NCI-H748 (cell line): ENCODE data around the gene ERG.

Experiments
- DNase-seq: peaks from one replicate; lab custom pipeline; 2025; ENCODE audit not compliant: unreplicated experiment; lab: John Stamatoyannopoulos, UW

The ERG gene

DNA sequence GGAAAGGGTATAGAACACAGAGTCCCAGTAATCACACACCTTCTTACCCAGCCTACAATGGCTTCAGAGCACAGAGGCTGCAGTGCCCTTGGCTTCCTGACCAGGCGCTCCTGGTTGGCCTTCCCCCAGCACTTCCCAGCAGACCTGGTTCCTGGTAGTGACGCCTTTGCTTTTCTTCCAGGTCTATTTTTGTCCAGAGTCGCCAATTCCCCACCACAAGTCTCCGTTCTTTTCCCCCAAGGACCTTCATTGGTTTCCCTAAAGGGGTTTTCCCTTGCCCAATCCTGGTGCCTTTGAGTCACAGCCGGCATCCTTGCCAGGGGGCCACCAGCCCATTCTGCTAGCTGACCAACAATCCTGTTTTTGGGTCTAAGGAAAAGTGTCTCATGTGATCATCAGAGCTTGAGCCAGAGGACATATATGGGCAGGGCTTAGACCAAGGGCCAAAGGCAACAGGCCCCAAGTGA is 156.7 kb downstream of the ERG start:
- no peak for DNase-seq

DNA sequence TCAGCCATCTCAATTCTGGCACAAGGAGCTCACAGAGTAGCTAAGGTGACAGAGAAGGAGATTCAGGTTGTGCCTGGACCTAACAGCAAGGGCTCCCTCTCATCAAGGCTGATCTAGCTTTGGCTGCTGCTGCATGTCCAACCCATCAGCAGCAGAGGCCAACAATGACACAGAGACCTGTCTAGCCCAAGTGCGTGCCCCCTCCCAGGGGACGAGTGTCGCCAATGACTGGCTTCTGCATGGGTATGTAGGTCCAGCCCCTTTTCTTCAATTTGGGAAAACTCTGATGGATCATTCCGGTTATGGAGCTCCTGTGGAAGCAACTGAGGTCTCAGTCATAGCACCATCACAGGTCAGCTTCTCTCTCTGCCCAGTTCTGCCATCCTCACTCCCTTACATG is 158.1 kb downstream of the ERG start:
- DNase-seq = no peak

DNA sequence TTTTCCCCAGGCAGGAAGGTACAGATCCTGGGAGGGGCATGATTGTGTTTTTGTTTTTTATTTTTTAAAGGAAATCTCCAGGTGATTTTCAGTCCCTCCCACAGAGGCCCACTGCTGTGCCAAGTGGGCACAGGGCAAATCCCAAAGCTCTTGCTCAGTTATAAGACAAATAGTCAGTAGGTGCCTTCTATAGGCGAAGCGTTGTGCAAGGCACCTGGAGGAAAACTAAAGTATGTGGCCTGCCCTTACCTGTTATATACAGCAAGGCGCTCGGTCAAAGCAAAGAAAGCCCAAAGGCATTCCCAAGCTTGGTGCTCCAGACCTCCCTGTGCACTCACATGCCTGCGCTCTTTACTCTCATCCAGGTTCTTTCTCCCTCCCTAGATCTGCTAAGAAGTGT is 160.5 kb downstream of the ERG start:
- DNase-seq = no peak

DNA sequence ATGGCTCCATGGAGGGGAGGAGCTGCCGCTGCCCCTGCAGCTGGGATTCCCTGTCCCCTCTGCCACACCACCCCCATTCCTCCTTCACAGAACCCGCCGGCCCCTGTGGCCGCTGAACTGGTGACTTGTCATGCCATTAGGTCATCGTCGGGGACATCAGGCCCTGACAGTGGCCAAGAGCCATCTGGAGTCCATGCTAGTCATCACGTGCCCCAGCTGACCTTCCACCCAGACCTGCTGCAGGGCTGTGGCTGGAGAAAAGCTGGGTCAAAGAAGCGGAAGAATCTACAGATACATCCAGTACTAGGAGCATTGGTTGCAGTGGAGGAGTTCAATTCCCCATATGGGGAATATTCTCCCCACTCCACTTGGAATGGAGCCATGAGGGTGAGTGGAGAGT is 163.4 kb downstream of the ERG start:
- no peak for DNase-seq

DNA sequence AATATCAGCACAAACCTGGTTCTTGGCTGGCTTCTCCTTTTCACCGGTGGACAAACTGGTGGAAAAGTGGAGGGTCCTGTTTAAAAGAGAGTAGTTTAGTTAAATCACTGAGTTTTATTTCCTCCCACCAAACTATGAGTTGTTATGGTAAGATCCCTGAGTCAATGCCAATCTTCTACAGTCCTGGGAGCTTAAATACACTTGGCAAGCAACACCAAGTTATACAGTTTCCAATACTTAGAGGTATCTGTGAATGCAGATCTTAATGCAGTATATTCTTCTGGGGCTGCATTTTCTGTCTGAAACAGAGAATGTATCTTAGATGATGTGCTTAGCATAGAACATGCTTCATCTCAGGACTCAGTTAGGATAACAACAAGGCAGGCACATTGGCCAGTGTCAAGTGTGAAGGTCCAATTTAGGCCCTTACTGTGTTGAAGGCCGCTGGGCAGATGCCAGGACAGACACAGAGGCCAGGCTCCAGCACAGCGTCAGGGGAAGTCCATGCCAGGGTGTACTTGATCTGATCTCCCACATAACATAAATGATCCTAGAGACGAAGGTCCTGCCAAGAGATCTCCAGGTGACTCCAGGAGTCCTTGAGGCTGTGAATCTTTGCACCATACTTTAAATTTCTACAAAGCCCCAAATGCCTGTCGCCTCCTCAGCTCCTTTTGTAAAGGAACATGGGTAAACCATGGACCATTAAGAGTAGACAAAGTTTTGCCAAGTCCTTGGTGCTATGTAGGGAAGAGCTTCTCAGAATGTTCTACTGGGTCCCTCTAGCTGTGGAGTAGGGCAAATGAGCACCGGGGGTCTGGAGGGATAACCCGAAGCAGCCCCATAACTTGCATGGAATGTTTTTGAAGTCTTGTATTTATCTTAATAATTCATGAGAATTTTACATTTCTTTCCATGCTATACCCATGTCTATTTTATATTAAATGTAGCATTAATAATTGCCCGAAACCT is 164.7 kb downstream of the ERG start:
- no peak for DNase-seq

DNA sequence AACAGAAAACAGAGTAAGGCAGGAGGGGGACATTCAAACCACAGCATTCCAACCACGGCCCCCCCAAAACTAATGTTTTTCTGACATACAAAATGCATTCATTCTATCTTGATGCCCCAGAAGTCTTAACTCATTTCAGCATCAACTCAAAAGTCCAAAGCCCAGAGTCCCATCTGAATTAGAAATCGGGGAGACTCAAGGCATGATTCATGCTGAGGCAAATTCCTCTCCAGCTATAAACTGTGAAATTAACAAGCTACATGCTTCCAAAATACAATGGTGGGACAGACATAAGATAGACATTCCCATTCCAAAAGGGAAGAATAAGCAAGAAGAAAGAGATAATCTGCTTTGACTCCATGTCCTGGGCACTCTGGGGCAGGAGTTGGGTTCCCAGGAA is 167.6 kb downstream of the ERG start:
- DNase-seq = no peak
